SH-SY5Y (cell line): ENCODE results near the gene ZIC4.

Experiments used
- GATA2 ChIP-seq: IDR thresholded peaks from 2 replicates; pipeline ENCODE4 v1.6.1; 2011; ENCODE audit warnings: mild to moderate bottlenecking, low read depth, low read length
- GATA3 ChIP-seq: IDR thresholded peaks from 2 replicates; pipeline ENCODE4 v1.6.1; 2011; ENCODE audit warnings: low read depth, mild to moderate bottlenecking, low read length, moderate library complexity

The ZIC4 gene

GRCh38 chr3:147406028-147406931 is at the start of gene ZIC4:
ZIC4 (minus strand) TSS chr3:147406543; CDS start chr3:147402797, 3,746 bp downstream.
- no peak for TF ChIP-seq GATA2
- no peak for TF ChIP-seq GATA3

DNA sequence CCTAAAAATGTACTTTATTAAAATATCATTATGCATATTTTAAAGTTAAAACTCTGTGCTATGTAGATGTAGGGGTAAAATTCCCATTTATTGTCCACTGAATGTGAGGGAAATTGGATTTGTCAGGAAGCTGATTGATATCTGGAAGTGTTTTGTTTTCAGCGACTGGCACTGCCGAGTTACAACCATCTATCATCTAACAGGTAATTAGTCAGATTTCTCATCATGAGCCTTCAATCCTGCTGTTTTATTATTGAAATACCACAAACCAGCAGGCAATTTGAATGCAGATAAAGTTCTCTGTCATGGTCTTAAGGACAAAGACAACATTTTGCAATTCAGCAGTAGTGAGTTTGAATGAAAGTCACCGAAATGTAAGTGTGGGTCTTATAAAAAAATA is 43.3 kb upstream of the ZIC4 start:
- TF ChIP-seq GATA3 (peak; percentile 55; the same call in 1 of the 2 replicates), GATA2 (peak; percentile 25; the same call in 1 of the 2 replicates)

- no peak for TF ChIP-seq GATA2
Observed at GRCh38 chr3:147447224-147447623, 40.9 kb upstream of the ZIC4 start.

- TF ChIP-seq GATA2, result no peak
Observed at GRCh38 chr3:147431751-147432150, 25.4 kb upstream of the ZIC4 start.

DNA sequence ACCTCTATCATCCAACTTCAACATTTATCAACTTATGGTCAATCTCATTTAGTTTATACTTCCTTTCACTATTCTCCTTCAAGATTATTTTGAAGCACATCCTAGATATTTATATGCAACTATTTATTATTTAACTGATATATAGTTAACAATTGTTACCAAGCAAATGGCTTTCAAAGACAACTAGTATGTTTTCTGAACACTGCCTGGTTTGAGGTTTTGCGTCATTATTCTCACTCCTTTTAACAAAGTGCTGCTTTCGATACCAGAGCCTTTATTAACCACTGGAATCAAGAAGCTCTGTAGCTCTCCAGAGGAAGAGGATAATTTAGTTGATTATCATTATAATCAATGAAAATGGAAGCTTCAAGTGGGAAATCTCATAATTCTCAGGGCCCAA is 22.4 kb upstream of the ZIC4 start:
- TF ChIP-seq GATA3, result no peak
- TF ChIP-seq GATA2, result no peak

- TF ChIP-seq GATA2 (no peak), GATA3 (no peak)
Observed at GRCh38 chr3:147428326-147428725, 22.0 kb upstream of the ZIC4 start.

DNA sequence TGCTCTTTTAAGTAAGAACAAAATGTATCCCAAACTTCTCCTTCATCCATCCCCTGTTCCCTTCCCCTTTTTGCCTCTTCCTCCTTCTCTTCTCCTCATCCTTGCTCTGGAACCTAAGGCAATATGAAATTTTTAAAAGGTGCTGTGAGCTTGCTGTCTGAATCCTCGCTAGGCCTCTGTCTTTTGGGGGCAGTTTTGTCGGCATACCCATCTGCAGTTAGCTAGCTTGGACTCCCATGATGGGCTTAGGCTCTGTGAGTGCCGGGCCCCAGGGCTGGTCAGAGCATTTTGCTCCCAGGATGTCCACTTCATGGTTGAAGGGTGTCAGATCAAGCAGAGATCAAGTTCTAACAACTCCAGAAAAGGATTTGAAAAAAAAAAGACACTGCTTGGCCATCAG is 21.4 kb upstream of the ZIC4 start:
- no peak for TF ChIP-seq GATA3
- no peak for TF ChIP-seq GATA2

- TF ChIP-seq GATA2, result no peak
Observed at GRCh38 chr3:147426931-147427330, 20.6 kb upstream of the ZIC4 start.

DNA sequence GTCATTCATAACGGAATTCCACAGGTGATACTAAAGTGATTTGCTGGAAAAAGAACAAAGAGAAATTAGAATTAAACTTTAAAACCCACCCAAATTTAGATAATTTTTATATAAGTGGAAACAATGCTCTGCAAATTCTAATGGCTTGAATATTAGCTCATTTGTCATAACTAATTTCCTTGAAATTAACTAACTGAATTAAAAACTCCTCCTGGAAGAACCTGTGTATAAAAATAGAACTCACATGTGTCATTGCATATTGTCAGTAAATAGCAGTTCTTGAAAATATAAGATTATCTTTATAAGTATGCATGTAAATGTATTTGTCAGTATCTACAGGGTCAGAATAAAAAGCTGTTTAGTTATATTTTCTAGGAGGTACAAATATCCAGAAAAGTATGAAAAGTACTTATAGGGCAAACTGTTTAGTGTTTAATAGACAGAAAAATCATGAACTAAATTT is 19.1 kb upstream of the ZIC4 start:
- TF ChIP-seq GATA2 (no peak), GATA3 (no peak)

DNA sequence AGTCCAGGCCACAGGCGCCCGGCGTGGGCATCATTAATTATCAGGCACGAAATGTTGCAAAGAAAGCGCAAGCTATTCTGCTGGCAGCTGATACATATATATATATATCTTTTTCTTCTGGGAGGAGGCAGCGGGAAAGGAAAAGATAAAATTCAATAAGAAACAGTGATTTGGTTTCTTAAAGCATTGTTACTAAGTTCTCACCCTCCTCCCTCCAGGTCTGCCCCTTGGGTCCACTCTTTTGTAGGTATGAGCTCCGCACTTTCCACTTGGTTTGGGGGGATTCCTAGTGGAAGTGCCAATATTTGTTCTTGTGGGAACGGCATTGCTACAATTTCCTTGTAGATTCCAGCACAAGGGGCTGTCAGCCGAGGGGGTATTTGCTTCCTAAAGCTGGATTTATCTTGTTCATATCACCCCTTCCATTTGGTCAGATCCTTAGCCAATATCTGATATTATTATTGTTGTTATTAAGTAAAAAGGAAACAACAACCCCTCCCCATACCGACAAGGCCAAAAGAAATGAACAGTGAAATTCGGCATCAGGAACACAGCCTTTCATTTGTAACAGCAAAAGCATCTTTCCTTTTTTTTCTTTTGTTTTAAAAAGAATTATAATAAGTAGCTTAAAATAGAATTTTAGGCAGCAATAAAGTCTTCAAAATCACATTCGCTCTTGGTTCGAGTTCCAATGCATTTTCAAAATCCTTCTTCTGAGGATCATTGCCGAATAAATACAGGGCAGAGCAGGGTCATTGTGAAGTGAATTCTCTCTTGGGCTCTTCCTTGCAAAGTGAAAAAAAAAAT is 18.4 kb upstream of the ZIC4 start:
- no peak for TF ChIP-seq GATA2
- no peak for TF ChIP-seq GATA3

DNA sequence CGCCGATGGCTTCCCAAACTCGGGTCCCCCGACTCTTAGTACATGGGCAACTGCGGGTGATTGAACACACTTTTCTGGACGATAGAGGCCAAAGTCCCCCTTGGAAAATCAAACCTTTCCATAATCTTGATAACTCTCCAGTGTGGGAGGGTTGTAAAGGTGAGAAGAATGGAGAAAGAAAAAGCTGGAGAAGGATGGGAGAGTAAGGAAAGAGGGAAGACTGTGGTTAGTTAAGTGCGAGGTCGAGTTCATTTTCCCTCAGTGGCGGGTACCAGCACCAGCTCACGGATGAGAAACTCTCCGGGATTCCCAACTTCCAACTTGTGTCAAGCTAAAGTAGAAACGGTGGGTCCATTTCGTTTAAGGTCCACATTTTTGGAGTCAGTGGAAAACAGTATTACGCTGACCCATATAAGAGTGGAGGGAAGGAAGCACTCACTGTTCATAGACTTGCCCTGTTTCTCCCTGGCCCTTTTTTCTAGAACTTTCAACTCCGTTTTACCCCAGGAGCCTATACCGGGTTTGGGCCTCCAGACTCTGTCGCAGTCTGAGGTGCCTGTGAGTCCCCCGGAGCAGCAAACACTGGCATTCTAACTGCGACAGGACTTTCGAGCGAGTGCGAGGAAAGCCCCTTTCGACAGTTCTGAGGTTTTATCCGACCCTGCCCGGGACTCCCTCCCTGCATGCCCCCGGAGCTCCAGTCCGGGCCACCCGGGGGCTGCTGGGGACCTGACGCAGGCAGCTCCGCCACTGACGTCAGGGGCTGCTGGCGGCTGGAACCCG is 17.6 kb upstream of the ZIC4 start:
- no peak for TF ChIP-seq GATA3
- TF ChIP-seq GATA2, result no peak

- no peak for TF ChIP-seq GATA2
- TF ChIP-seq GATA3, result no peak
Observed at GRCh38 chr3:147423537-147423797, 17.1 kb upstream of the ZIC4 start.

DNA sequence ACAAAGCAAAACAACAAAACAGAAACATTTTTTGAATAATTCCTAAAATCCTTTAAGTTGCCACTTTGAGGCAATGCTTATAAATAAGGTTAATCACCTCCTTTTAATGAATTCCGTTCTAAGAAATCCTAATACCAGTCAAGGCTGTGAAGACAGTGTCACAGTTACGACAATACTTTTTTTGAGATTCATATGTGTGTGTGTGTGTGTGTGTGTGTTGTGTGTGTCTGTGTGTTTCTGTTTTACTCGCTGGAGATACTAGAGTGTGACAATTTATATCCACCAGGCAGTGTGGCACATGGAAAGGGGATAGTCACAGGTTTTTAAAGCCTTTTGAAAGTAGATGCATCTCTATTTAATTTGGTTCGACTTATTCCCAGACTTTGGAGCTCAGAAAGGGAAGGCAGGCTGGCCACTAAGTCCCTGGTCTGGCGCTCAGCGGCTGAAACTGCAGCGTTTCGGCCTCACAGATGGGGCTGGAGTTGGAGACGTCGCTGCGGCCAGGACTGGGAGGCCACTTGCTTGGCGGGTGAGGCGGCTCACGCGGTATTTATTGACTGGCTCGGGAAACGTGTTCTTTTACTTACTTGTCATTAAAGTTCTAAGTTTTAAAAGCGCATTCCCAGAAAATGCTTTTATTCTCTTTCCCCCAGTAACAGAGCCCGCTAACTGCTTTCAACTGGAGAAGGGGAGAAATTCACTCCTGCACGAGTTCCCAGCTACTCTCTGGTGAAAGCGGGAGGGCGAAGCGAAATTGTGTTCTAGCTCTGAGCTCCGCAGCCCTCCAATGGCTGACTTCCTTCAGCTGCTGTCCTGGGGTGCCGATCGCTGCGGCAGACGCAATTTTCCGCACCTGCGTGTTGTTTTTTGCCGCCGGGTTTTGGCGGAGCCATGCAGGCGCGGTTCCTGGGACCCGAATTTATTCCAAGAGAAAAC is 16.5 kb upstream of the ZIC4 start:
- TF ChIP-seq GATA2 (no peak), GATA3 (no peak)
